Osteocyte (in vitro differentiated cells): ENCODE data around the gene FGF2. TPM values are rescaled to one million over a fixed set of nuclear protein-coding genes. Genes with fewer than 3 reads are reported as not detected.

Source experiments
- DNase-seq: peaks from one replicate; pipeline ENCODE4 v3.0.0; 2021; ENCODE audit warnings: mixed read lengths; ENCODE audit not compliant: unreplicated experiment; ENCODE audit errors: extremely low spot score
- H3K27ac Mint-ChIP-seq: one replicate; pipeline ENCODE4 v1.8.0; 2021; ENCODE audit warnings: mild to moderate bottlenecking, mixed read lengths; ENCODE audit not compliant: unreplicated experiment
- H3K27me3 Mint-ChIP-seq: one replicate; pipeline ENCODE4 v1.8.0; 2021; ENCODE audit warnings: mixed read lengths; ENCODE audit not compliant: unreplicated experiment
- H3K36me3 Mint-ChIP-seq: one replicate; pipeline ENCODE4 v1.8.0; 2021; ENCODE audit warnings: mixed read lengths; ENCODE audit not compliant: unreplicated experiment
- H3K4me1 Mint-ChIP-seq: one replicate; pipeline ENCODE4 v1.8.0; 2021; ENCODE audit warnings: mixed read lengths; ENCODE audit not compliant: unreplicated experiment
- H3K4me3 Mint-ChIP-seq: one replicate; pipeline ENCODE4 v1.8.0; 2021; ENCODE audit warnings: mild to moderate bottlenecking, moderate library complexity, mixed read lengths; ENCODE audit not compliant: unreplicated experiment
- H3K9me3 Mint-ChIP-seq: one replicate; pipeline ENCODE4 v1.8.0; 2021; ENCODE audit warnings: mixed read lengths; ENCODE audit not compliant: unreplicated experiment
- total RNA-seq: library from RNA; stranded (reverse); gene quantifications from 2 replicates; pipeline ENCODE4 v1.2.1, GENCODE V29; 2021
- TF ChIP-seq, protein P1 (sequence below): fragments of 200-600 bp; sonication (generic); IDR thresholded peaks from 2 replicates; pipeline ENCODE4 v1.5.0; 2021; ENCODE audit warnings: antibody characterized with exemption, mild to moderate bottlenecking, moderate library complexity

The FGF2 gene
- total RNA-seq, 1 donor from 2014 or later, result 29.2 TPM

DNA sequence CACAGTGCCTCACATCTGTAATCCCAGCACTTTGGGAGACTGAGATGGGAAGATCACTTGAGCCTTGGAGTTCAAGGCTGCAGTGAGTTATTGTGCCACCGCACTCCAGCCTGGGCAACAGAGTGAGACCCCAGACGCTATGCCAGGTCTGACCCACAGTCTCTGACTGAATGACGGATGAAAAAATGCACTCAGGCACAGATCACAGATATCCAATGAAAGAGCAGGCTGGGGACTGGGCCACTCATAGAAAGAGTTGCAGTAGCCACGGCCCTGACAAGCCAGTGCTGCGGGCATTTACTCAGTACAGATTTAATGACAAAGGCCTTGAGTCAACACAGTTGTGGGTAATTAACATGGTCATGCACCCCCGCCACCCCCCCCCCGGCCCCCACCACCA is 73.1 kb downstream of the FGF2 start:
- H3K4me3 Mint-ChIP-seq, result no peak overlapping the region
- no peaks in the 10 kb centered on the region for H3K9me3 Mint-ChIP-seq
- TF ChIP-seq, protein P1, sequence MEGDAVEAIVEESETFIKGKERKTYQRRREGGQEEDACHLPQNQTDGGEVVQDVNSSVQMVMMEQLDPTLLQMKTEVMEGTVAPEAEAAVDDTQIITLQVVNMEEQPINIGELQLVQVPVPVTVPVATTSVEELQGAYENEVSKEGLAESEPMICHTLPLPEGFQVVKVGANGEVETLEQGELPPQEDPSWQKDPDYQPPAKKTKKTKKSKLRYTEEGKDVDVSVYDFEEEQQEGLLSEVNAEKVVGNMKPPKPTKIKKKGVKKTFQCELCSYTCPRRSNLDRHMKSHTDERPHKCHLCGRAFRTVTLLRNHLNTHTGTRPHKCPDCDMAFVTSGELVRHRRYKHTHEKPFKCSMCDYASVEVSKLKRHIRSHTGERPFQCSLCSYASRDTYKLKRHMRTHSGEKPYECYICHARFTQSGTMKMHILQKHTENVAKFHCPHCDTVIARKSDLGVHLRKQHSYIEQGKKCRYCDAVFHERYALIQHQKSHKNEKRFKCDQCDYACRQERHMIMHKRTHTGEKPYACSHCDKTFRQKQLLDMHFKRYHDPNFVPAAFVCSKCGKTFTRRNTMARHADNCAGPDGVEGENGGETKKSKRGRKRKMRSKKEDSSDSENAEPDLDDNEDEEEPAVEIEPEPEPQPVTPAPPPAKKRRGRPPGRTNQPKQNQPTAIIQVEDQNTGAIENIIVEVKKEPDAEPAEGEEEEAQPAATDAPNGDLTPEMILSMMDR, result no peak
- no peaks in the 10 kb centered on the region for H3K36me3 Mint-ChIP-seq
- DNase-seq, result no peak
- peak overlapping the region; percentile 60 for H3K27ac Mint-ChIP-seq
- peaks cover 44% of the 10 kb centered on the region for H3K4me1 Mint-ChIP-seq
- no peaks in the 10 kb centered on the region for H3K27me3 Mint-ChIP-seq

DNA sequence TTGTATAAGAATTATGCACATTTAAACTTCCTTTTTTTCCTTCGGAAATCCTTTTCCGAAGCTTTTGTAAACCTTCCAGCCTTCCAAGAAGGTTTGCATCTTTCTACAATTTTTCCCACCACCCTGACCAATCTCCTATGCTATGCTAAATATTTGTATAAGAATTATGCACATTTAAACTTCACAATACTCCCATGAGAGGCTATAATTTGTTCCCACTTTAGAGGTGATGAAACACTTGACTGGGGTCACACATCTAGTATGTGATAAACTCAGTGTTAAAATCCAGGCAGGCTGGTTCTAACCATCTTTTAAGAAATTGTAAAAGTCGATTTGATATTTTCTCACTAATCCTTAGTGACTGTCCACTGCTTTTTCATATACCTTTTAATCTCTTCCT is 73.7 kb downstream of the FGF2 start:
- no peaks in the 10 kb centered on the region for H3K27me3 Mint-ChIP-seq
- peaks cover 4% of the 10 kb centered on the region for H3K36me3 Mint-ChIP-seq
- H3K4me1 Mint-ChIP-seq, result peaks cover 39% of the 10 kb centered on the region
- no peak overlapping the region for H3K4me3 Mint-ChIP-seq
- no peak for DNase-seq
- TF ChIP-seq, protein P1, result no peak
- no peaks in the 10 kb centered on the region for H3K9me3 Mint-ChIP-seq
- H3K27ac Mint-ChIP-seq, result no peak overlapping the region

DNA sequence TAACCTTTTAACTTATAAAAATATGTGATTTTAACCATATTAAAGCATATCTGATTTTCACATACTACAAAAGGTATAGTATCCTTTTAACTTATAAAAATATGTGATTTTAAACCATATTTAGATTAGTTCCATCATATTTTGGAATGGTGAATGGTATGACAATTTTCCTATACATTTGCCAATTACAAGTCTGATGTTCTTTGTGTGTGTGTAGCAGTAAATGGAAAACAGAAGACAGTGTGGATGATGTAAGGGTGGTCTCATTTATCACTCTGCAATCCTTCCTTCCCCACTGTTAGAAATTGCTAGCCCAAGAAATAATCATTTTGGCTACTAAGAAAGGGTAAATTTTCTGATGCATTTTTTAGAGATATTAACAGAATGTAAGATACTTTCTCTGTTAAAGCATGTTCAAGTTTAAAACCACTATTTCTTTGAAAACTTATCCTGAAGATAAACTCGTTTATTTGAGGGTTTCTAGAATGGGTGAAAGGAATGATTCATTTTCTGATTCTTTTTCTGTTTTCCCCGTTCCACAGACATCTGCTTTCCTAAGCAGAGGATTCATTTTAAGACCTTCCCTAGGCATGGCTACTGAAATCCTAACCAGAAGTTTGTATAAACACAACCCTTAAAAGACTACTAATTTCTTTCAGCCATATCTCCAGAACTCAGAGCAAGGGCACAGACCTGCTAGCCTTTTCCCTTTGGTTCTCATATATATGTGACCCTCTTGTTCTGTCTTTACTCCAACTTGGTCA is 74.8 kb downstream of the FGF2 start:
- Mint-ChIP-seq H3K4me1 (peaks cover 28% of the 10 kb centered on the region), H3K9me3 (no peaks in the 10 kb centered on the region), H3K27me3 (no peaks in the 10 kb centered on the region), H3K27ac (no peak overlapping the region), H3K4me3 (no peak overlapping the region), H3K36me3 (peaks cover 5% of the 10 kb centered on the region)
- DNase-seq, result no peak
- TF ChIP-seq, protein P1, result no peak

DNA sequence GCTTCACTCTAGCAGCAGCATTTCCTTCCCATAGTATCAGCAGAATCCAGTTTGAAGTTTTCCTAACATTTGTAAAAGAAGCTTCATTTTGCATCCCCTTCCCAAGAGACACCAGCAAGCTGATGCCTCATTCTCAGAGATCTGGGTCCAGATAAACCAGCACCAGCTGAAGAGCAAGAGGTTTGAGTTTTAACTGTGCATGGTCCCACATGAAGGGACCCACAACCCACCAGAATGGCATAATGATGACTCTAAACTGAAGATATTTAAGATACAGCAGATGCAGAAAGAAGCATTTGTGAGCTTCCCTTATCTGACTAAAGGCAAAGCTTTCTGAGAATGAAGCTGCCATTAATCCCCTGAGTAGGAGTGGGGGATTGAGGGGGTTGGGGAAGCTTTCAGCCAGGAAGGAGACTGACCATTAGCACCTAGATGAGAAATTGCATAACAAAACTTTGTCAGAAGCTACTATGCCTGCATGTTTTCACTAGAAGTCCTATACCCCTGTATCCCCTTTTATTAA is 77.2 kb downstream of the FGF2 start:
- Mint-ChIP-seq H3K9me3 (no peaks in the 10 kb centered on the region), H3K4me1 (peaks cover 17% of the 10 kb centered on the region)

DNA sequence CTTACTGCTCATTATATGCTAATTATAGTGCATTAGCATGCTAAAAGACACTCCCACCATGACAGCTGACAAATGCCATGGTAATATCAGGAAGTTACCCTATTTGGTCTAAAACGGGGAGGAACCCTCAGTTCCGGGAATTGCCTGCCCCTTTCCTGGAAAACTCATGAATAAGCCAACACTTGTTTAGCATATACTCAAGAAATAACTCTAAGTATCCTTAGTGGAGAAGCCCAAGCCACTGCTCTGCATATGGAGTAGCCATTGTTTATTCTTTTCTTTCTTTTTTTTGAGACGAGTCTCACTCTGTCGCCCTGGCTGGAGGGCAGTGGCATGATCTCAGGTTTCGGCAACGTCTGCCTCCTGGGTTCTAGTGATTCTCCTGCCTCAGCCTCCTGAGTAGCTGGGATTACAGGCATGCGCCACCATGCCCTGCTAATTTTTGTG is 80.3 kb downstream of the FGF2 start:
- Mint-ChIP-seq H3K27me3 (no peaks in the 10 kb centered on the region), H3K36me3 (peaks cover 13% of the 10 kb centered on the region), H3K27ac (no peak overlapping the region), H3K4me3 (no peak overlapping the region), H3K9me3 (no peaks in the 10 kb centered on the region), H3K4me1 (peaks cover 9% of the 10 kb centered on the region)
- no peak for DNase-seq
- TF ChIP-seq, protein P1, result no peak

More for the DNA sequence above, 77.2 kb downstream of the FGF2 start:
- Mint-ChIP-seq H3K27me3 (no peaks in the 10 kb centered on the region), H3K27ac (no peak overlapping the region), H3K36me3 (peaks cover 7% of the 10 kb centered on the region), H3K4me3 (no peak overlapping the region)
- DNase-seq, result no peak
- TF ChIP-seq, protein P1, result no peak
